SK-N-SH (cell line): Measurements from ENCODE around the gene PCBP3. TPM values are rescaled to one million over a fixed set of nuclear protein-coding genes. Genes with fewer than 3 reads are reported as not detected.

Source experiments
- CTCF ChIA-PET: fragments of 300-600, 350-600 bp; formaldehyde crosslinking; extraction: SDS; loops from one replicate; lab custom pipeline; 2021; lab: Yijun Ruan, JAX
- POLR2A ChIA-PET: fragments of 350-600 bp; sonication (Branson Sonifier 250); formaldehyde crosslinking; extraction: SDS; loops from one replicate; lab custom pipeline; 2020; ENCODE audit warnings: antibody characterized with exemption, inconsistent platforms; lab: Yijun Ruan, JAX
- DNase-seq: peaks from one replicate; pipeline ENCODE4 v3.0.0; 2012
- H2AFZ ChIP-seq: fragments of 200-600 bp; sonication (generic); 2 replicates; pipeline ENCODE4 v1.8.1; 2016; ENCODE audit warnings: antibody characterized with exemption, mild to moderate bottlenecking, low read depth
- H3F3A ChIP-seq: fragments of 200-600 bp; sonication (generic); replicated peaks from 2 replicates; pipeline ENCODE3; 2016; ENCODE audit warnings: antibody characterized with exemption, mild to moderate bottlenecking; ENCODE audit not compliant: insufficient read depth
- H3K27ac ChIP-seq, 2 experiments: fragments of 200-500 bp in 1 of 2; fragments of 200-600 bp in 1 of 2; sonication (Bioruptor generic) in 1 of 2; sonication (generic), shearing (Covaris generic) in 1 of 2; 2 replicates each; pipeline versions ENCODE4 v1.5.1 to v1.6.1; 2014 to 2016; ENCODE audit warnings: low read depth in 2 of 2, inconsistent platforms in 1 of 2, low read length in 1 of 2, mild to moderate bottlenecking in 1 of 2, mixed read lengths in 1 of 2
- H3K27me3 ChIP-seq: fragments of 200-600 bp; sonication (generic), shearing (Covaris generic); 2 replicates; pipeline ENCODE4 v1.6.1; 2016; ENCODE audit warnings: mixed run types; ENCODE audit not compliant: insufficient read depth
- H3K36me3 ChIP-seq, 2 experiments: fragments of 200-500 bp in 1 of 2; fragments of 200-600 bp in 1 of 2; sonication (Bioruptor generic) in 1 of 2; sonication (generic) in 1 of 2; replicated peaks in 1 of 2; 2 replicates each; pipeline versions ENCODE3 to v1.5.1; 2014 to 2016; ENCODE audit warnings: low read length in 1 of 2, mild to moderate bottlenecking in 1 of 2; ENCODE audit not compliant: insufficient read depth in 2 of 2, control insufficient read depth in 1 of 2
- H3K4me1 ChIP-seq, 2 experiments: fragments of 200-500 bp in 1 of 2; fragments of 200-600 bp in 1 of 2; sonication (Bioruptor generic) in 1 of 2; sonication (generic), shearing (Covaris generic) in 1 of 2; 2 replicates each; pipeline versions ENCODE4 v1.5.1 to v1.6.1; 2014 to 2016; ENCODE audit warnings: low read depth in 1 of 2, low read length in 1 of 2, mixed run types in 1 of 2; ENCODE audit not compliant: insufficient read depth in 2 of 2, control insufficient read depth in 1 of 2
- H3K4me2 ChIP-seq: fragments of 200-600 bp; sonication (generic), shearing (Covaris generic); 2 replicates; pipeline ENCODE4 v1.6.1; 2017; ENCODE audit warnings: mixed run types
- H3K4me3 ChIP-seq, 2 experiments: fragments of 200-500 bp in 1 of 2; fragments of 200-600 bp in 1 of 2; sonication (Bioruptor generic) in 1 of 2; sonication (generic), shearing (Covaris generic) in 1 of 2; 2 replicates each; pipeline versions ENCODE4 v1.5.1 to v1.8.1; 2014 to 2016; ENCODE audit warnings: low read depth in 2 of 2, inconsistent platforms in 1 of 2, low read length in 1 of 2, mild to moderate bottlenecking in 1 of 2, mixed read lengths in 1 of 2, moderate library complexity in 1 of 2
- H3K79me2 ChIP-seq: fragments of 200-600 bp; sonication (generic); 2 replicates; pipeline ENCODE4 v1.8.1; 2017; ENCODE audit warnings: mild to moderate bottlenecking; ENCODE audit not compliant: insufficient read depth
- H3K9ac ChIP-seq: fragments of 200-600 bp; sonication (generic); 2 replicates; pipeline ENCODE4 v1.6.1; 2017; ENCODE audit warnings: mixed run types
- H3K9me2 ChIP-seq: fragments of 200-600 bp; sonication (generic); 2 replicates; pipeline ENCODE4 v1.6.1; 2017; ENCODE audit warnings: mixed run types
- H3K9me3 ChIP-seq: fragments of 200-600 bp; sonication (generic); 2 replicates; pipeline ENCODE4 v1.6.1; 2017; ENCODE audit warnings: mixed run types, mild to moderate bottlenecking, moderate library complexity
- H4K20me1 ChIP-seq: fragments of 200-600 bp; sonication (generic); 2 replicates; pipeline ENCODE4 v1.6.1; 2017; ENCODE audit warnings: mild to moderate bottlenecking, mixed run types; ENCODE audit not compliant: insufficient read depth
- CHD2 ChIP-seq: fragments of 150-350 bp; IDR thresholded peaks from 2 replicates; pipeline ENCODE4 v1.6.1; 2018; ENCODE audit warnings: low read length; ENCODE audit not compliant: partially characterized antibody
- CTCF ChIP-seq: fragments of 200-600 bp; sonication (generic); IDR thresholded peaks from 2 replicates; pipeline ENCODE4 v1.6.1; 2017; ENCODE audit warnings: antibody characterized with exemption, mild to moderate bottlenecking, moderate library complexity
- EZH2phosphoT487 ChIP-seq: fragments of 200-600 bp; sonication (generic); IDR thresholded peaks from 2 replicates; pipeline ENCODE4 v1.6.1; 2017; ENCODE audit warnings: low read depth, mixed run types, mild to moderate bottlenecking, antibody characterized with exemption, moderate library complexity, borderline replicate concordance
- FOXJ3 ChIP-seq: sonication (generic); formaldehyde crosslinking; IDR thresholded peaks from 2 replicates; pipeline ENCODE4 v1.5.1; 2020; ENCODE audit warnings: mild to moderate bottlenecking, missing genetic modification reagents
- GABPA ChIP-seq: IDR thresholded peaks from 2 replicates; pipeline ENCODE4 v1.4.0; 2012; ENCODE audit warnings: low read depth, mild to moderate bottlenecking
- JUND ChIP-seq: IDR thresholded peaks from 2 replicates; pipeline ENCODE4 v1.4.0; 2012
- MXI1 ChIP-seq: IDR thresholded peaks from 2 replicates; pipeline ENCODE4 v1.6.1; 2012; ENCODE audit warnings: mild to moderate bottlenecking, low read depth, low read length, improper control_type of control experiment
- NFIC ChIP-seq: IDR thresholded peaks from 2 replicates; pipeline ENCODE4 v1.4.0; 2012; ENCODE audit warnings: borderline replicate concordance
- NRF1 ChIP-seq: IDR thresholded peaks from 2 replicates; pipeline ENCODE4 v1.6.1; 2012; ENCODE audit warnings: low read depth, mild to moderate bottlenecking, low read length
- POLR2AphosphoS5 ChIP-seq: IDR thresholded peaks from 2 replicates; pipeline ENCODE4 v1.6.1; 2012; ENCODE audit warnings: low read depth, low read length
- RAD21 ChIP-seq: IDR thresholded peaks from 2 replicates; pipeline ENCODE4 v1.6.1; 2012; ENCODE audit warnings: mild to moderate bottlenecking, low read length
- RCOR1 ChIP-seq: fragments of 150-350 bp; IDR thresholded peaks from 2 replicates; pipeline ENCODE4 v1.6.1; 2017; ENCODE audit warnings: antibody characterized with exemption, low read length
- RFX5 ChIP-seq: IDR thresholded peaks from 2 replicates; pipeline ENCODE4 v1.6.1; 2012; ENCODE audit warnings: mild to moderate bottlenecking, improper control_type of control experiment, low read length
- SIN3A ChIP-seq: IDR thresholded peaks from 2 replicates; pipeline ENCODE4 v1.6.1; 2012; ENCODE audit warnings: low read depth, mild to moderate bottlenecking, low read length, moderate library complexity, borderline replicate concordance
- TAF1 ChIP-seq: IDR thresholded peaks from 2 replicates; pipeline ENCODE4 v1.6.1; 2012; ENCODE audit warnings: low read depth, mild to moderate bottlenecking, low read length, moderate library complexity, borderline replicate concordance
- TCF12 ChIP-seq: IDR thresholded peaks from 2 replicates; pipeline ENCODE4 v1.4.0; 2012
- WGBS: methylation state at CpG from one replicate; pipeline ENCODE4 v1.1.6; 2017; ENCODE audit warnings: low lambda C conversion rate; 5-methylcytosine and 5-hydroxymethylcytosine counted together
- polyA plus RNA-seq, 3 experiments: library from polyadenylated mRNA; depleted of rRNA; stranded (reverse); fragments of >200 nt; gene quantifications; 2 replicates each; pipeline ENCODE4 v1.2.3, GENCODE V29; 2012
- TF ChIP-seq, protein P1 (sequence below): fragments of 150-350 bp; IDR thresholded peaks from 2 replicates; pipeline ENCODE4 v1.6.1; 2017; ENCODE audit warnings: antibody characterized with exemption, low read length, low read depth, borderline replicate concordance
- TF ChIP-seq, protein P2 (sequence below): IDR thresholded peaks from 2 replicates; pipeline ENCODE4; 2012
- TF ChIP-seq, protein P3 (sequence below): IDR thresholded peaks from 2 replicates; pipeline ENCODE4 v1.4.0; 2012; ENCODE audit warnings: low read depth, borderline replicate concordance

The PCBP3 gene
- polyA plus RNA-seq, 1 of the 3 experiments (the other 2 are of a cell fraction) = 9.5 TPM

DNA sequence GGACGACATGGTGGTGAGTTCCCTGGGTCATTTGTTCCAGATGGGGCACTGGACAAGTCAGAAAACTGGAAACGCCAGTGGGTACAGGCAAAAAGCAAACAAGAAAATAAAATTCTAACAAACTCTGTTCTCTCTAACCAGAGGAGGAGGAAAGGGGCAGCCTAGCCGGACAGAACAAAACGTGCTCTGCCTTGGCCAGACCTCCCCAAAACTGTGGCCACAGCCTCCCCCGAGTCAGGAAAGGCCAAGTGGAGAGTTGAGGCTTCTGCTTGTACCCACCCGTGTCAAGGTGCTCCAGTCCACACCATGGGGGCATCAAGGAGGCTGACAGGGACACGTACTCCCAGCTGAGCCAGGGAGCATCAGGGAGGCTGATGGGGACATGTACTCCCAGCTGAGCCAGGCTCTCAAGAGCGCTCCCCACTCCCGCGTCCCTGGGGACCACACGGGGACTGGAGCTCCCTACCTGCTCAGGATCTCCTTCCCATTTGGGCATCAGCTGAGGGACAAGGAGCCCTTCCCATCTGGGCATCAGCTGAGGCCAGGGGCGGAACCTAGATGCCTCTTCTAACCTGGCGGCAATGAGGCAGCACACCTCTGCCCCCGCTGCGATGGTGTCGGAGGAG is 183.3 kb downstream of the PCBP3 start:
- Histone ChIP-seq H3K36me3 (no peaks in the 10 kb centered on the region), H3K79me2 (no peaks in the 10 kb centered on the region), H3K4me2 (no peak overlapping the region), H3K4me3 (no peak overlapping the region), H3K27ac (no peak overlapping the region), H2AFZ (no peak overlapping the region), H3F3A (no peaks in the 10 kb centered on the region), H3K9ac (no peak overlapping the region), H3K27me3 (no peaks in the 10 kb centered on the region), H3K4me1 (peaks cover 0 to 29% of the 10 kb centered on the region in 2 experiments; a peak in 1 of 4 replicates), H4K20me1 (no peaks in the 10 kb centered on the region), H3K9me3 (no peaks in the 10 kb centered on the region), H3K9me2 (no peaks in the 10 kb centered on the region)
- CTCF ChIA-PET = interaction anchor here (1.1 to 4.0 kb wide), 4 partner anchors 47 to 271 kb away, joined by 3 to 27 read pairs (median 5); no protein-coding TSS in a partner anchor
- DNase-seq = no peak
- POLR2A ChIA-PET = no interaction called here
- 91% methylated on average over 15 of the region's 16 CpGs for WGBS
- TF ChIP-seq JUND (no peak), GABPA (no peak), EZH2phosphoT487 (no peak), TAF1 (no peak), NRF1 (no peak), TCF12 (no peak), FOXJ3 (CRISPR knock-in tag) (no peak), CTCF (no peak), MXI1 (no peak), SIN3A (no peak), CHD2 (no peak), RFX5 (no peak), RCOR1 (no peak), RAD21 (no peak), POLR2AphosphoS5 (no peak), NFIC (no peak)
- TF ChIP-seq, protein P1, sequence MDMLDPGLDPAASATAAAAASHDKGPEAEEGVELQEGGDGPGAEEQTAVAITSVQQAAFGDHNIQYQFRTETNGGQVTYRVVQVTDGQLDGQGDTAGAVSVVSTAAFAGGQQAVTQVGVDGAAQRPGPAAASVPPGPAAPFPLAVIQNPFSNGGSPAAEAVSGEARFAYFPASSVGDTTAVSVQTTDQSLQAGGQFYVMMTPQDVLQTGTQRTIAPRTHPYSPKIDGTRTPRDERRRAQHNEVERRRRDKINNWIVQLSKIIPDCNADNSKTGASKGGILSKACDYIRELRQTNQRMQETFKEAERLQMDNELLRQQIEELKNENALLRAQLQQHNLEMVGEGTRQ = no peak
- TF ChIP-seq, protein P2, sequence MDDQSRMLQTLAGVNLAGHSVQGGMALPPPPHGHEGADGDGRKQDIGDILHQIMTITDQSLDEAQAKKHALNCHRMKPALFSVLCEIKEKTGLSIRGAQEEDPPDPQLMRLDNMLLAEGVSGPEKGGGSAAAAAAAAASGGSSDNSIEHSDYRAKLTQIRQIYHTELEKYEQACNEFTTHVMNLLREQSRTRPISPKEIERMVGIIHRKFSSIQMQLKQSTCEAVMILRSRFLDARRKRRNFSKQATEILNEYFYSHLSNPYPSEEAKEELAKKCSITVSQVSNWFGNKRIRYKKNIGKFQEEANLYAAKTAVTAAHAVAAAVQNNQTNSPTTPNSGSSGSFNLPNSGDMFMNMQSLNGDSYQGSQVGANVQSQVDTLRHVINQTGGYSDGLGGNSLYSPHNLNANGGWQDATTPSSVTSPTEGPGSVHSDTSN = no peak
- TF ChIP-seq, protein P3, sequence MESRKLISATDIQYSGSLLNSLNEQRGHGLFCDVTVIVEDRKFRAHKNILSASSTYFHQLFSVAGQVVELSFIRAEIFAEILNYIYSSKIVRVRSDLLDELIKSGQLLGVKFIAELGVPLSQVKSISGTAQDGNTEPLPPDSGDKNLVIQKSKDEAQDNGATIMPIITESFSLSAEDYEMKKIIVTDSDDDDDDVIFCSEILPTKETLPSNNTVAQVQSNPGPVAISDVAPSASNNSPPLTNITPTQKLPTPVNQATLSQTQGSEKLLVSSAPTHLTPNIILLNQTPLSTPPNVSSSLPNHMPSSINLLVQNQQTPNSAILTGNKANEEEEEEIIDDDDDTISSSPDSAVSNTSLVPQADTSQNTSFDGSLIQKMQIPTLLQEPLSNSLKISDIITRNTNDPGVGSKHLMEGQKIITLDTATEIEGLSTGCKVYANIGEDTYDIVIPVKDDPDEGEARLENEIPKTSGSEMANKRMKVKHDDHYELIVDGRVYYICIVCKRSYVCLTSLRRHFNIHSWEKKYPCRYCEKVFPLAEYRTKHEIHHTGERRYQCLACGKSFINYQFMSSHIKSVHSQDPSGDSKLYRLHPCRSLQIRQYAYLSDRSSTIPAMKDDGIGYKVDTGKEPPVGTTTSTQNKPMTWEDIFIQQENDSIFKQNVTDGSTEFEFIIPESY = no peak
